Kidney epithelial cell (primary cell): ENCODE results near the gene DNAJB1. TPM values are rescaled to one million over a fixed set of nuclear protein-coding genes. Genes with fewer than 3 reads are reported as not detected.

Source experiments
- DNase-seq: peaks from one replicate; pipeline ENCODE4 v3.0.0-alpha.2; 2010; ENCODE audit warnings: low read depth
- H3K27me3 ChIP-seq: 2 replicates; pipeline ENCODE4 v1.6.0; 2011; ENCODE audit warnings: low read length; ENCODE audit not compliant: control insufficient read depth, insufficient read depth
- H3K36me3 ChIP-seq: 2 replicates; pipeline ENCODE4 v1.5.1; 2011; ENCODE audit warnings: low read length; ENCODE audit not compliant: control insufficient read depth, insufficient read depth
- H3K4me3 ChIP-seq: 2 replicates; pipeline ENCODE4 v1.5.1; 2011; ENCODE audit warnings: low read depth, mild to moderate bottlenecking, control low read depth, low read length
- total RNA-seq: library from RNA; depleted of rRNA; stranded (reverse); fragments of >200 nt; gene quantifications from 2 replicates; pipeline ENCODE4 v1.2.3, GENCODE V29; 2015
- TF ChIP-seq, protein P1 (sequence below): IDR thresholded peaks from 2 replicates; pipeline ENCODE4 v1.5.1; 2011; ENCODE audit warnings: mild to moderate bottlenecking, moderate library complexity, low read length, control low read depth, inconsistent platforms; ENCODE audit not compliant: insufficient read depth, poor library complexity, severe bottlenecking

DNAJB1 gene
- total RNA-seq, 1 donor from 2014 or later, result 58.1 TPM

- no peak overlapping the region for H3K4me3 ChIP-seq
- no peak for DNase-seq
- peaks cover 14% of the 10 kb centered on the region for H3K27me3 ChIP-seq
- TF ChIP-seq, protein P1, sequence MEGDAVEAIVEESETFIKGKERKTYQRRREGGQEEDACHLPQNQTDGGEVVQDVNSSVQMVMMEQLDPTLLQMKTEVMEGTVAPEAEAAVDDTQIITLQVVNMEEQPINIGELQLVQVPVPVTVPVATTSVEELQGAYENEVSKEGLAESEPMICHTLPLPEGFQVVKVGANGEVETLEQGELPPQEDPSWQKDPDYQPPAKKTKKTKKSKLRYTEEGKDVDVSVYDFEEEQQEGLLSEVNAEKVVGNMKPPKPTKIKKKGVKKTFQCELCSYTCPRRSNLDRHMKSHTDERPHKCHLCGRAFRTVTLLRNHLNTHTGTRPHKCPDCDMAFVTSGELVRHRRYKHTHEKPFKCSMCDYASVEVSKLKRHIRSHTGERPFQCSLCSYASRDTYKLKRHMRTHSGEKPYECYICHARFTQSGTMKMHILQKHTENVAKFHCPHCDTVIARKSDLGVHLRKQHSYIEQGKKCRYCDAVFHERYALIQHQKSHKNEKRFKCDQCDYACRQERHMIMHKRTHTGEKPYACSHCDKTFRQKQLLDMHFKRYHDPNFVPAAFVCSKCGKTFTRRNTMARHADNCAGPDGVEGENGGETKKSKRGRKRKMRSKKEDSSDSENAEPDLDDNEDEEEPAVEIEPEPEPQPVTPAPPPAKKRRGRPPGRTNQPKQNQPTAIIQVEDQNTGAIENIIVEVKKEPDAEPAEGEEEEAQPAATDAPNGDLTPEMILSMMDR, result no peak
- peaks cover 2% of the 10 kb centered on the region for H3K36me3 ChIP-seq
Observed at GRCh38 chr19:14474827-14475226, 43.4 kb downstream of the DNAJB1 start.

GRCh38 chr19:14473978-14474578, 44.1 kb downstream of the DNAJB1 start:
- H3K4me3 ChIP-seq, result no peak overlapping the region
- H3K36me3 ChIP-seq, result peaks cover 1% of the 10 kb centered on the region
- peaks cover 14% of the 10 kb centered on the region for H3K27me3 ChIP-seq
- DNase-seq, result no peak
- TF ChIP-seq, protein P1, result no peak

GRCh38 chr19:14473073-14473977, 44.9 kb downstream of the DNAJB1 start:
- H3K36me3 ChIP-seq, result peaks cover under 1% of the 10 kb centered on the region
- no peak for DNase-seq
- H3K27me3 ChIP-seq, result peaks cover 14% of the 10 kb centered on the region
- TF ChIP-seq, protein P1, result no peak
- no peak overlapping the region for H3K4me3 ChIP-seq

DNA sequence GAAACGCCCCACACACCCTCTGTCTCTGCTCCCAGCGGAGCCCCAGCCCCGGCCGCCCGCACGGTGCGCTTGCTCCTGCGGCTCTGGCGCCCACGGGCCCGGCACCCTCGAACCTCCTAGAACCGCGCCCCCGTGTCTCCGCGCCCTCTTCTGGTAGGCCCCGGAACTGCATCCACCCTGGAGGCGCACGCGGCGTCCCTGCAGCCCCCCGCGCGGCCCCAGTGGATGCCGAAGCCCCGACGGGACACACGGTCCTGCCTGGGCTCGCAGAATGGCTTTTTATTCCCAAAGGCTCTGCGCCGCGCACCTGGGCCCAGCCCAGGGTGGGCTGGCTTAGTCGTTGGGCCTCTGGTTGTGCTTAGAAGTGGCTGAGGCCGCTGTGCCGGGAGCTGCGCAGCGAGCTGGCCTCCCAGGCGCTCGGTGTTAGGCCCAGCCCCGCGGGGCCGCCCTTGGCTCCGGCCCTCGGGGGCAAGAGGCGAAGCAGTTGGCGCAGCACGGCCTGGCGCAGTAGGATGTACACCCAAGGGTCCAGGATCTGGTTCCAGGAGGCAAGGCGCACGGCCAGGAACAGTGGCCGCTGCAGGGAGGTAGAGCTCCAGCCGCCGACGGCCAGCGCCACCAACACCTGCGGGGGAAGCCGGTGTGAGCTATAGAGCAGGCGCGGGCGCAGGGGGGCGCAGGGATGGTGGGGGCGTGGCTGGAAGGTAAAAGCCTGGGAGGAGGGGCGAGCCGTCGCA, 45.8 kb downstream of the DNAJB1 start:
- H3K4me3 ChIP-seq, result no peak overlapping the region
- peaks cover 14% of the 10 kb centered on the region for H3K27me3 ChIP-seq
- no peak for DNase-seq
- TF ChIP-seq, protein P1, result peak; percentile 78
- peaks cover 1% of the 10 kb centered on the region for H3K36me3 ChIP-seq

DNA sequence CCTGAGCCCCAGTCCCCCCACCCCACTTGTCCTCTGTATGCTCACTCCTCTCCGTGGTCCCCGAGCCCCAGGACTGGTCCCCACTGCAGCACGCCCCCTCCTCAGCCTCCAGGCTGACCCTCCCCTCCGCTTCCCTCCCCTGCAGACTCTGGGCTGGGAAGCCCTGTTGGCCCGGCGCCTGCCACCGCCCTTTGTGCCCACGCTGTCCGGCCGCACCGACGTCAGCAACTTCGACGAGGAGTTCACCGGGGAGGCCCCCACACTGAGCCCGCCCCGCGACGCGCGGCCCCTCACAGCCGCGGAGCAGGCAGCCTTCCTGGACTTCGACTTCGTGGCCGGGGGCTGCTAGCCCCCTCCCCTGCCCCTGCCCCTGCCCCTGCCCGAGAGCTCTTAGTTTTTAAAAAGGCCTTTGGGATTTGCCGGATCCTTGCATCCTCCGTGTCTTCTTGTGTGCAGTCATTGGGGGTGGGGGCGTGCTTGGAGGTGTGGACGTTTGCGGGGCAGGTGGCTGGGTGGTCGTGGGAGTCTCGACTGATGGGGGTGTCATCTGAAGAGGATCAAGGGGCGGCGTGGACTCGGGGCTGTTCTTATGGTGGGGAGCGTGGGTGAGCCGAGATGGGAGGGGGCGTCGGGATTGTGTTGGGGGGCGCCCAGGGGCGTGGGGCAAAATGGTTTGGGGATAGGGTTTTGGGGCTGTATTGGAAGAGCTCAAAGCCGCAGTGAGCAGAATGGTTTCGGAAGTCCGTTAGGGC, 46.6 kb downstream of the DNAJB1 start:
- Histone ChIP-seq H3K27me3 (peaks cover 14% of the 10 kb centered on the region), H3K4me3 (no peak overlapping the region), H3K36me3 (peaks cover 1% of the 10 kb centered on the region)
- no peak for DNase-seq
- TF ChIP-seq, protein P1, result no peak
